22Rv1 (cell line): ENCODE measurements around the gene CSTF1.

Experiments used
- ZFX ChIP-seq: fragments of 450-650 bp; IDR thresholded peaks from 2 replicates; pipeline ENCODE4 v1.6.1; 2017; ENCODE audit warnings: antibody characterized with exemption, borderline replicate concordance
- TF ChIP-seq, protein P1 (sequence below): fragments of 450-650 bp; IDR thresholded peaks from 2 replicates; pipeline ENCODE4 v1.5.1; 2017; ENCODE audit warnings: mild to moderate bottlenecking

- TF ChIP-seq, protein P1, sequence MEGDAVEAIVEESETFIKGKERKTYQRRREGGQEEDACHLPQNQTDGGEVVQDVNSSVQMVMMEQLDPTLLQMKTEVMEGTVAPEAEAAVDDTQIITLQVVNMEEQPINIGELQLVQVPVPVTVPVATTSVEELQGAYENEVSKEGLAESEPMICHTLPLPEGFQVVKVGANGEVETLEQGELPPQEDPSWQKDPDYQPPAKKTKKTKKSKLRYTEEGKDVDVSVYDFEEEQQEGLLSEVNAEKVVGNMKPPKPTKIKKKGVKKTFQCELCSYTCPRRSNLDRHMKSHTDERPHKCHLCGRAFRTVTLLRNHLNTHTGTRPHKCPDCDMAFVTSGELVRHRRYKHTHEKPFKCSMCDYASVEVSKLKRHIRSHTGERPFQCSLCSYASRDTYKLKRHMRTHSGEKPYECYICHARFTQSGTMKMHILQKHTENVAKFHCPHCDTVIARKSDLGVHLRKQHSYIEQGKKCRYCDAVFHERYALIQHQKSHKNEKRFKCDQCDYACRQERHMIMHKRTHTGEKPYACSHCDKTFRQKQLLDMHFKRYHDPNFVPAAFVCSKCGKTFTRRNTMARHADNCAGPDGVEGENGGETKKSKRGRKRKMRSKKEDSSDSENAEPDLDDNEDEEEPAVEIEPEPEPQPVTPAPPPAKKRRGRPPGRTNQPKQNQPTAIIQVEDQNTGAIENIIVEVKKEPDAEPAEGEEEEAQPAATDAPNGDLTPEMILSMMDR, result no peak
- no peak for TF ChIP-seq ZFX
These were observed 39.0 kb downstream of the CSTF1 start for GRCh38 chr20:56431471-56431870.
